ENCODE data around the gene GIPR.
A peak's percentile ranks its signal among the peaks of the same experiment; 100 is the strongest.
"Not testable (repeated sequence)": the region's sequence is repeated elsewhere in the genome, so short reads cannot be mapped to it uniquely, and the experiment has no call there.

GIPR gene, protein sequence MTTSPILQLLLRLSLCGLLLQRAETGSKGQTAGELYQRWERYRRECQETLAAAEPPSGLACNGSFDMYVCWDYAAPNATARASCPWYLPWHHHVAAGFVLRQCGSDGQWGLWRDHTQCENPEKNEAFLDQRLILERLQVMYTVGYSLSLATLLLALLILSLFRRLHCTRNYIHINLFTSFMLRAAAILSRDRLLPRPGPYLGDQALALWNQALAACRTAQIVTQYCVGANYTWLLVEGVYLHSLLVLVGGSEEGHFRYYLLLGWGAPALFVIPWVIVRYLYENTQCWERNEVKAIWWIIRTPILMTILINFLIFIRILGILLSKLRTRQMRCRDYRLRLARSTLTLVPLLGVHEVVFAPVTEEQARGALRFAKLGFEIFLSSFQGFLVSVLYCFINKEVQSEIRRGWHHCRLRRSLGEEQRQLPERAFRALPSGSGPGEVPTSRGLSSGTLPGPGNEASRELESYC

DNA sequence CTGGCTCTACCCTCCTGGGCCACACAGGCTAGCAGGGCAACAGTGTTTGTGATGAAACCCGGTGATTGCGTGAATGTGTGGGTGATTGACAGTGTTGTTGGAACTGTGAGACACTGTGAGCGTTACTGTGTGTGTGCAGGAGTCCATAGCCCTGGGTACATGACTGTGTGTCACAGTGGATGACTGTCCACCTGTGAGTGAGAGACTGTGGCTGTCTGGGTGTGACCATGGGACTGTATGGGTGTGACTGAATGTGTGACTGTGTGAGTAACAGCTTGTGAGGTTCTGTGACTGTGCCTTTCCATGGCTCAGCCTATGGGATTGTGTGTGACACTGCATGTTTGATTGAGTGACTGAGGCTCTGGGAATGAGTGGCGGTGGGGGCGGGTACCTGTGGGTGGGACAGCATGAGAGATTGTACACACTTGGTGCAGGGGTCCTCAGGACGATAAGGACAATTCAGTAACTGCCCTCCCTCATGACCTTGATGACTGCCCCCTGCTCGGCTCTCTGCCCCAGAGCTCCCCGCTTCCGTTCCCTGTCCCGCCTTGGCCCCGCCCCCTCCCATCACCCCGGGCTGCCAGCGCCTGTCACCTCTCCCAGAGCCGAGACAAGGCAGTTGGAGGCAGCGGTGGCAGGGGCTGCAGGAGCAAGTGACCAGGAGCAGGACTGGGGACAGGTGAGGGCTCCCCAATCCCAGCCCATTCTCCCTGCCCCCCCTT, at the start of gene GIPR:
Gene GIPR (plus strand): TSS at position 602 of the 722 bp plus-strand sequence. CDS start 1,300 bp downstream, outside the sequence.
- peak; percentile 10 for DNase-seq

GRCh38 chr19:45621389-45621788, 46.6 kb upstream of the GIPR start:
- no peak for DNase-seq

GRCh38 chr19:45621976-45622503, 46.0 kb upstream of the GIPR start:
- no peak for DNase-seq

GRCh38 chr19:45623984-45624383, 44.0 kb upstream of the GIPR start:
- DNase-seq, result no peak

GRCh38 chr19:45628219-45628618, 39.8 kb upstream of the GIPR start:
- DNase-seq, result not testable (repeated sequence)

- DNase-seq, result no peak
Observed at GRCh38 chr19:45629704-45630103, 38.3 kb upstream of the GIPR start.

GRCh38 chr19:45630463-45630862, 37.6 kb upstream of the GIPR start:
- DNase-seq, result no peak

GRCh38 chr19:45632468-45633196, 35.4 kb upstream of the GIPR start:
- peak; percentile 48 for DNase-seq

GRCh38 chr19:45636275-45636674, 31.7 kb upstream of the GIPR start:
- DNase-seq, result no peak

- DNase-seq, result no peak
Observed at GRCh38 chr19:45636902-45637301, 31.1 kb upstream of the GIPR start.

- no peak for DNase-seq
Observed at GRCh38 chr19:45637890-45638667, 29.9 kb upstream of the GIPR start.

- DNase-seq, result peak; percentile 47
Observed at GRCh38 chr19:45638930-45639729, 28.9 kb upstream of the GIPR start, which contains the start of gene EML2. Gene EML2, minus strand, starts transcription at chr19:45639397. Its CDS starts 21 bp downstream, at chr19:45639376.

- no peak for DNase-seq
Observed at GRCh38 chr19:45640849-45641273, 27.2 kb upstream of the GIPR start.

DNA sequence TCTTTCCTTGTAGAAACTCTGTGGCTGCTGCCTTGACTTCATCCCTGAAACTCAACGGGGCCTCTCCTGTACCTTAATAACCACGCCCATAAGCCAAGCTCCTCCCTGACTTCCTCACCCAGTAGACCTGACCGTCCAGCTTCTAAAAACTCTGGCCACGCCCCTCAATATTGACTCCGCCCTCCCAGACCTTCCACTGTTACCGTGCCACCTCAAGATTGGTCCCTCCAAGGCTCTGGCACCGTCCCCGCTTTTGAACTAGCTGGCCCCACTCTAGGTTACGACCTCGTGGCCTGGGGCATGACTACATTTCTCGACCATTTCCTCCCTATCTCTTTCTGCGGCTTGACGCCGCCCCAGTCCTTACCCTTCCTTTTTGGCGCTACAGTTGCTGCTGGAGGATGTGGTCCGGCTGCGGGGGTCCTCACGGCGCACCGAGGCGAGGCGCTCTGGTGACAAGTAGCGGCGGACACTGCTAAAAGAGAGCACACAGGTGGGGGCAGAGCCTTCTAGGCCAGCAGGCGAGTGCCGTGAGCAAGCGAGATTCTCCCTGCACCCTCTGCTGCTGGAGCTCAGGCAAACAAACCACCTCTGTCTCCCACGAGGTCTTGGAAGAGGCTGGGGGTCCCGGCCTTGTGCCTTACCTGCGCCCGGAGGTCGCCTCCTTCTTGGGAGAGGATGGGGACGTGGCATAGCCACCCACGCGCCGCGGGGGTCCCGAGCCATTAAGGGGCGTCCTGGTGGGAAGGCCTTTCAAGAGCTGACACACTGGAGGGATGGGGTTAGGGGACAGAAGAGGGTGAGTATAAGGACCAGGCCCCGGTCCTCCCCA, 26.5 kb upstream of the GIPR start:
- peak; percentile 84 for DNase-seq

GRCh38 chr19:45643024-45643926, 24.7 kb upstream of the GIPR start:
- DNase-seq, result peak; percentile 76

- no peak for DNase-seq
Observed at GRCh38 chr19:45643927-45644771, 23.9 kb upstream of the GIPR start.

- DNase-seq, result no peak
Observed at GRCh38 chr19:45645068-45645630, 22.9 kb upstream of the GIPR start.

Data from NCI-H345 (cell line).